ENCODE results near the gene PBRM1. TPM values are rescaled to one million over a fixed set of nuclear protein-coding genes. Genes with fewer than 3 reads are reported as not detected.
A peak's percentile ranks its signal among the peaks of the same experiment; 100 is the strongest.

PBRM1 gene
- total and polyA plus RNA-seq, 7 experiments from 2014 or later, result 58.4 to 109 (median 76.9) TPM

DNA sequence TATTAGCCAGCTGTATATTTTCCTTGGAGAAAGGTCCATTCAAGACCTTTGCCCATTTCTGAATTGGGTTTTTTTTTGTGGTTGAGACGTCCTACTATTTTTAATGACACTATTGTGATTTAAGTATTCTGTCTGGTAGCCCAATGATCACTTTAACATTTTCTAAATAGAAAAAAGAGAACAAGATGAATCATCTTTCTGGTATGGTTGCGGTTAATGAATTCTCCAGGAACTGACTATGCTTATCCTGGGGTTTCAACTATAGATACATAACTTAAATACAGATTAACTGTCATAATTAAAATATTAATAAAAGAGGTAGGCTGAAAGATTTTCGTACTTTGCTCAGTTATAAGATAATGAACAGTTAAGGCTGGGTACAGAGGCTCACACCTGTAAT is 51.9 kb downstream of the PBRM1 start:
- H3K9me3 Mint-ChIP-seq, result no peaks in the 10 kb centered on the region
- ChIA-PET CTCF (no interaction called here), POLR2A (no interaction called here)
- Histone ChIP-seq H3K4me3 (ENCODE audit: low read length) (no peak overlapping the region), H3K27me3 (ENCODE audit: control insufficient read depth in 2 of 2, insufficient read depth in 2 of 2, low read length in 2 of 2) (no peaks in the 10 kb centered on the region), H3K4me1 (ENCODE audit: control insufficient read depth in 2 of 2, insufficient read depth in 2 of 2, low read length in 2 of 2) (no peaks in the 10 kb centered on the region), H3K27ac (ENCODE audit: low read depth, low read length) (no peak overlapping the region), H3K36me3 (ENCODE audit: control insufficient read depth in 2 of 3, insufficient read depth in 3 of 3, low read length in 3 of 3) (peaks cover 1 to 41% (median 18%) of the 10 kb centered on the region in 3 experiments), H3K9me3 (ENCODE audit: control insufficient read depth in 2 of 3, low read length in 3 of 3) (no peaks in the 10 kb centered on the region)
- no peaks in the 10 kb centered on the region for H3K27me3 Mint-ChIP-seq
- DNase-seq (no peak), ATAC-seq (no peak)
- H3K27ac Mint-ChIP-seq, result no peak overlapping the region
- intact Hi-C loops (cut with micrococcal nuclease), result no loop called here
- H3K36me3 Mint-ChIP-seq, result peaks cover 4 to 22% (median 15%) of the 10 kb centered on the region in 5 donors
- no peak overlapping the region for H3K4me3 Mint-ChIP-seq
- H3K4me1 Mint-ChIP-seq, result peaks cover 0 to 5% (median 0%) of the 10 kb centered on the region in 7 donors

DNA sequence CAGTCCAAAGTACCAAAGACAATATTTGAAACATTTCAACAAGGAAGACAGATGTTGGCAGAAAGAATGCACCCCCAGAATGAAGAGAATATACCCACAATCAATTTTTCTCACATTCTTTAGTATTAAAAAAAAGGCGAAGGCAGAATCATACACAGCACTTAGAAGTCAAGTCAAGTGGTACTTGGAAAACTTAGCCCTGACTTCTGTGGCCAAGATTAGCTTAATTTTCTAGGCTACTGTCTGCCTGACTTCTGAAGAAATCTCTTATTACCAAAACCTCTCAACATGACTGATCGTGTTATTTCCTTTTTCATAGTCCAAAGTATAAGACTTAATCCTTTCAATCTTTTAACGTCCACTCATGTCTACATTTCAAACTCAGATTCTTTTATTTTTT is 60.7 kb downstream of the PBRM1 start:
- peaks cover 9 to 43% (median 24%) of the 10 kb centered on the region in 3 experiments for H3K36me3 ChIP-seq (ENCODE audit: control insufficient read depth in 2 of 3, insufficient read depth in 3 of 3, low read length in 3 of 3)

GRCh38 chr3:52623234-52623792 is 62.4 kb downstream of the PBRM1 start:
- ATAC-seq (no peak), DNase-seq (no peak)
- Mint-ChIP-seq H3K4me3 (no peak overlapping the region), H3K4me1 (peaks cover 15 to 42% (median 25%) of the 10 kb centered on the region in 7 donors), H3K27ac (peak overlapping the region in 2 of 9 donors; percentile 2 to 3), H3K36me3 (peaks cover 12 to 64% (median 38%) of the 10 kb centered on the region in 5 donors), H3K27me3 (no peaks in the 10 kb centered on the region), H3K9me3 (no peaks in the 10 kb centered on the region)
- no peaks in the 10 kb centered on the region for H3K9me3 ChIP-seq (ENCODE audit: control insufficient read depth in 2 of 3, low read length in 3 of 3)
- ChIA-PET POLR2A (no interaction called here), CTCF (interaction anchor here (0.6 kb wide), 1 partner anchor 55 kb away, joined by 3 read pairs; no protein-coding TSS in a partner anchor)
- H3K27ac ChIP-seq (ENCODE audit: low read depth, low read length), result no peak overlapping the region
- no peaks in the 10 kb centered on the region for H3K27me3 ChIP-seq (ENCODE audit: control insufficient read depth in 2 of 2, insufficient read depth in 2 of 2, low read length in 2 of 2)
- intact Hi-C loops (cut with micrococcal nuclease), result no loop called here
- H3K4me1 ChIP-seq (ENCODE audit: control insufficient read depth in 2 of 2, insufficient read depth in 2 of 2, low read length in 2 of 2), result peaks cover 0 to 8% of the 10 kb centered on the region in 2 donors
- peaks cover 4 to 33% (median 21%) of the 10 kb centered on the region in 3 experiments for H3K36me3 ChIP-seq (ENCODE audit: control insufficient read depth in 2 of 3, insufficient read depth in 3 of 3, low read length in 3 of 3)
- H3K4me3 ChIP-seq (ENCODE audit: low read length), result no peak overlapping the region

More for the DNA sequence above, 60.7 kb downstream of the PBRM1 start:
- POLR2A ChIA-PET, result no interaction called here
- no peak for DNase-seq
- H3K4me3 Mint-ChIP-seq, result no peak overlapping the region
- peak overlapping the region in 1 of 9 donors; percentile 59 for H3K27ac Mint-ChIP-seq
- peaks cover 13 to 38% (median 21%) of the 10 kb centered on the region in 7 donors for H3K4me1 Mint-ChIP-seq
- ATAC-seq, result no peak
- H3K9me3 Mint-ChIP-seq, result no peaks in the 10 kb centered on the region
- Histone ChIP-seq H3K27me3 (ENCODE audit: control insufficient read depth in 2 of 2, insufficient read depth in 2 of 2, low read length in 2 of 2) (no peaks in the 10 kb centered on the region), H3K4me1 (ENCODE audit: control insufficient read depth in 2 of 2, insufficient read depth in 2 of 2, low read length in 2 of 2) (peaks cover 0 to 7% of the 10 kb centered on the region in 2 donors), H3K27ac (ENCODE audit: low read depth, low read length) (no peak overlapping the region), H3K9me3 (ENCODE audit: control insufficient read depth in 2 of 3, low read length in 3 of 3) (no peaks in the 10 kb centered on the region), H3K4me3 (ENCODE audit: low read length) (no peak overlapping the region)
- CTCF ChIA-PET, result interaction anchor here (0.6 kb wide), 1 partner anchor 116 kb away, joined by 5 read pairs; no protein-coding TSS in a partner anchor
- H3K36me3 Mint-ChIP-seq, result peaks cover 8 to 65% (median 34%) of the 10 kb centered on the region in 5 donors
- intact Hi-C loops (cut with micrococcal nuclease), result no loop called here
- H3K27me3 Mint-ChIP-seq, result no peaks in the 10 kb centered on the region

DNA sequence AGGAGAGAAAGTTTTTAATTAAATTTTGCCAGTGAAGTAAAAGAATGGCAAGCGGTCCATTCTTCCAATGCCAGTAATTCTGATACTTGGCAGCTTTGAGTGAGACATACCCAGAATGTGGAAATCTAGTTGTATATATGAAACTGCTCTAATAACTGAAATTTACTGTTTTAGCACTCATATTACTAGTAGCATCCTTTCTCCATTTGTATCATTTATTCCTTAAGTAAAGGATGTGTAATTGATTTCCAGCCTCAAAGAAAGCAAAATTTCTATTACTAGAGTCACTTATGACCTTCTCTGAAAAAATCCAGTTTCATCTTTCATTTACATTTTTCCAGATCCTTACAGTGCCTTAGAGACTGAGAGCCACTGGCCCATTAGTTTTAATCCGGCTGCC is 65.1 kb downstream of the PBRM1 start:
- H3K4me3 Mint-ChIP-seq, result no peak overlapping the region
- Histone ChIP-seq H3K4me3 (ENCODE audit: low read length) (no peak overlapping the region), H3K27me3 (ENCODE audit: control insufficient read depth in 2 of 2, insufficient read depth in 2 of 2, low read length in 2 of 2) (no peaks in the 10 kb centered on the region), H3K4me1 (ENCODE audit: control insufficient read depth in 2 of 2, insufficient read depth in 2 of 2, low read length in 2 of 2) (peaks cover 0 to 8% of the 10 kb centered on the region in 2 donors), H3K27ac (ENCODE audit: low read depth, low read length) (no peak overlapping the region), H3K36me3 (ENCODE audit: control insufficient read depth in 2 of 3, insufficient read depth in 3 of 3, low read length in 3 of 3) (peaks cover 0 to 33% (median 5%) of the 10 kb centered on the region in 3 experiments), H3K9me3 (ENCODE audit: control insufficient read depth in 2 of 3, low read length in 3 of 3) (no peaks in the 10 kb centered on the region)
- peaks cover 15 to 42% (median 25%) of the 10 kb centered on the region in 7 donors for H3K4me1 Mint-ChIP-seq
- intact Hi-C loops (cut with micrococcal nuclease), result no loop called here
- H3K36me3 Mint-ChIP-seq, result peaks cover 3 to 65% (median 37%) of the 10 kb centered on the region in 5 donors
- peak overlapping the region in 4 of 9 donors; percentile 4 to 65 (median 40) for H3K27ac Mint-ChIP-seq
- no peaks in the 10 kb centered on the region for H3K9me3 Mint-ChIP-seq
- CTCF ChIA-PET, result interaction anchor here (1.2 kb wide), 1 partner anchor 419 kb away, joined by 4 read pairs; no protein-coding TSS in a partner anchor
- H3K27me3 Mint-ChIP-seq, result no peaks in the 10 kb centered on the region
- DNase-seq (no peak), ATAC-seq (no peak)
- POLR2A ChIA-PET, result no interaction called here

GRCh38 chr3:52615166-52615565 is 70.5 kb downstream of the PBRM1 start:
- Histone ChIP-seq H3K27me3 (ENCODE audit: control insufficient read depth in 2 of 2, insufficient read depth in 2 of 2, low read length in 2 of 2) (no peaks in the 10 kb centered on the region), H3K36me3 (ENCODE audit: control insufficient read depth in 2 of 3, insufficient read depth in 3 of 3, low read length in 3 of 3) (peaks cover 0 to 54% (median 8%) of the 10 kb centered on the region in 3 experiments), H3K27ac (ENCODE audit: low read depth, low read length) (no peak overlapping the region), H3K4me1 (ENCODE audit: control insufficient read depth in 2 of 2, insufficient read depth in 2 of 2, low read length in 2 of 2) (peaks cover 0 to 1% of the 10 kb centered on the region in 2 donors), H3K4me3 (ENCODE audit: low read length) (no peak overlapping the region), H3K9me3 (ENCODE audit: control insufficient read depth in 2 of 3, low read length in 3 of 3) (no peaks in the 10 kb centered on the region)
- Mint-ChIP-seq H3K4me3 (no peak overlapping the region), H3K36me3 (peaks cover 10 to 65% (median 47%) of the 10 kb centered on the region in 5 donors), H3K27me3 (no peaks in the 10 kb centered on the region), H3K27ac (no peak overlapping the region), H3K9me3 (no peaks in the 10 kb centered on the region), H3K4me1 (peaks cover 4 to 11% (median 5%) of the 10 kb centered on the region in 7 donors)
- ATAC-seq (no peak), DNase-seq (no peak)
- intact Hi-C loops (cut with micrococcal nuclease), result no loop called here
- ChIA-PET POLR2A (no interaction called here), CTCF (no interaction called here)

- ATAC-seq (no peak), DNase-seq (no peak)
- Histone ChIP-seq H3K4me3 (ENCODE audit: low read length) (no peak overlapping the region), H3K27ac (ENCODE audit: low read depth, low read length) (no peak overlapping the region), H3K4me1 (ENCODE audit: control insufficient read depth in 2 of 2, insufficient read depth in 2 of 2, low read length in 2 of 2) (no peaks in the 10 kb centered on the region), H3K36me3 (ENCODE audit: control insufficient read depth in 2 of 3, insufficient read depth in 3 of 3, low read length in 3 of 3) (peaks cover 0 to 57% (median 8%) of the 10 kb centered on the region in 3 experiments), H3K27me3 (ENCODE audit: control insufficient read depth in 2 of 2, insufficient read depth in 2 of 2, low read length in 2 of 2) (no peaks in the 10 kb centered on the region), H3K9me3 (ENCODE audit: control insufficient read depth in 2 of 3, low read length in 3 of 3) (no peaks in the 10 kb centered on the region)
- H3K9me3 Mint-ChIP-seq, result no peaks in the 10 kb centered on the region
- no peaks in the 10 kb centered on the region for H3K27me3 Mint-ChIP-seq
- intact Hi-C loops (cut with micrococcal nuclease), result no loop called here
- H3K27ac Mint-ChIP-seq, result no peak overlapping the region
- H3K36me3 Mint-ChIP-seq, result peaks cover 7 to 62% (median 48%) of the 10 kb centered on the region in 5 donors
- peaks cover 0 to 7% (median under 1%) of the 10 kb centered on the region in 7 donors for H3K4me1 Mint-ChIP-seq
- CTCF ChIA-PET, result no interaction called here
- H3K4me3 Mint-ChIP-seq, result no peak overlapping the region
- POLR2A ChIA-PET, result no interaction called here
Observed at GRCh38 chr3:52614689-52615088, 71.0 kb downstream of the PBRM1 start.

DNA sequence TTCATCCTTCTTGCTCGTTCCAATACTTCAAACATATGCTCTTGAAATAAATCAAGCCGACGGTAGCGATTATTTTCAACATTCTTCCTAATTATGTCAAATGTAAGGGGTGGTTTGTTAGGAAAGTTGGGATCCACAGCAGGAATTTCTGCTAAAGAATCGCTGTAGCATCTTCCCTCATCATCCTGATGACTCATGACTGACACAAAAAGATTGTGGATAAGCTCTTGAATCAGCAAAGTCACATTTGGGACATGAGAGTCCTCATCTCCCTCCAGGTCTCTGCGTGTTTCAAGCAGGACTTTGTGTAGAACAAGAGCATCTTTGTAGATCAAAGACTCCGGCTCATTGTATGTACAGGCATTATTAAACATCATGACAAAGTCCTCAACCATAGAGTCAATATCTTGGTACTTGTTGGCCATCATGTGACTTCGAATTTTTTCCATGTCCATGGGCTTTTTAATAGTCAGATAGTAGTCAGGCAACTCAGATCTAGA is 76.3 kb downstream of the PBRM1 start:
- ATAC-seq, result no peak
- Mint-ChIP-seq H3K36me3 (peaks cover 19 to 59% (median 48%) of the 10 kb centered on the region in 5 donors), H3K9me3 (no peaks in the 10 kb centered on the region), H3K27ac (no peak overlapping the region), H3K27me3 (no peaks in the 10 kb centered on the region), H3K4me1 (peaks cover 4 to 17% (median 13%) of the 10 kb centered on the region in 7 donors), H3K4me3 (no peak overlapping the region)
- Histone ChIP-seq H3K27ac (ENCODE audit: low read depth, low read length) (no peak overlapping the region), H3K9me3 (ENCODE audit: control insufficient read depth in 2 of 3, low read length in 3 of 3) (no peaks in the 10 kb centered on the region), H3K36me3 (ENCODE audit: control insufficient read depth in 2 of 3, insufficient read depth in 3 of 3, low read length in 3 of 3) (peaks cover 6 to 58% (median 8%) of the 10 kb centered on the region in 3 experiments), H3K27me3 (ENCODE audit: control insufficient read depth in 2 of 2, insufficient read depth in 2 of 2, low read length in 2 of 2) (no peaks in the 10 kb centered on the region), H3K4me3 (ENCODE audit: low read length) (no peak overlapping the region), H3K4me1 (ENCODE audit: control insufficient read depth in 2 of 2, insufficient read depth in 2 of 2, low read length in 2 of 2) (no peaks in the 10 kb centered on the region)
- no peak for DNase-seq
- POLR2A ChIA-PET, result no interaction called here
- CTCF ChIA-PET, result no interaction called here
- intact Hi-C loops (cut with micrococcal nuclease), result no loop called here
